Activated CD8-positive, alpha-beta memory T cell treated with anti-CD3 and anti-CD28 coated beads, Interleukin-2, amount 50 U/mL, for 48 hours (primary cell): ENCODE results near the gene TTC32.

Experiments
- DNase-seq: peaks from one replicate; pipeline ENCODE4 v3.0.0-alpha.2; 2020

Gene TTC32

GRCh38 chr2:19848029-19848750, 53.6 kb downstream of the TTC32 start:
- DNase-seq = no peak

DNA sequence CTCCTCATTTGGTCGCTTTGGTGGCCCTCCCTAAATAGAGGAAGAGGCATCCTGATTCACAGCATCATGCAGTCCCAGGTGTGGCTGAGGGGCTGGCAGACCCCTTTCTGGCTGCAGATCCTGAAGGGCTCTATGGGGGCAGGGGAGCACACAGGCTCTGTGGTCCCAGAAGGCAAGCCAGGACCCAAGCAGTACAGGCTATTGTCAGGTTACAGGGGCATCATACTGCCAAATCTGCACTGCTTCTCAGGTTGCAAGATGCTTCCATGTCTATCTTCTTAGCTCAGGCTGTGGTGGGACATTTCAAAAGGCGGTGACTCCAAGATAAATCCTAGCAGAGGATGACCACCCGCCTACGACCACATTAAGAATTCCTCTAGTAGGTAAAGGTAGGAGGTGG, 54.3 kb downstream of the TTC32 start:
- no peak for DNase-seq
